Myocyte (in vitro differentiated cells): ENCODE results near the gene PLXNA3. TPM values are rescaled to one million over a fixed set of nuclear protein-coding genes. Genes with fewer than 3 reads are reported as not detected.

Source experiments
- DNase-seq: peaks from one replicate; pipeline ENCODE4 v3.0.0-alpha.2; 2012; ENCODE audit warnings: low read depth
- total RNA-seq: library from RNA; depleted of rRNA; stranded (reverse); fragments of >200 nt; gene quantifications from 2 replicates; pipeline ENCODE4 v1.2.3, GENCODE V29; 2014

Gene PLXNA3
- total RNA-seq, 1 donor from 2014 or later, result 11.7 TPM

DNA sequence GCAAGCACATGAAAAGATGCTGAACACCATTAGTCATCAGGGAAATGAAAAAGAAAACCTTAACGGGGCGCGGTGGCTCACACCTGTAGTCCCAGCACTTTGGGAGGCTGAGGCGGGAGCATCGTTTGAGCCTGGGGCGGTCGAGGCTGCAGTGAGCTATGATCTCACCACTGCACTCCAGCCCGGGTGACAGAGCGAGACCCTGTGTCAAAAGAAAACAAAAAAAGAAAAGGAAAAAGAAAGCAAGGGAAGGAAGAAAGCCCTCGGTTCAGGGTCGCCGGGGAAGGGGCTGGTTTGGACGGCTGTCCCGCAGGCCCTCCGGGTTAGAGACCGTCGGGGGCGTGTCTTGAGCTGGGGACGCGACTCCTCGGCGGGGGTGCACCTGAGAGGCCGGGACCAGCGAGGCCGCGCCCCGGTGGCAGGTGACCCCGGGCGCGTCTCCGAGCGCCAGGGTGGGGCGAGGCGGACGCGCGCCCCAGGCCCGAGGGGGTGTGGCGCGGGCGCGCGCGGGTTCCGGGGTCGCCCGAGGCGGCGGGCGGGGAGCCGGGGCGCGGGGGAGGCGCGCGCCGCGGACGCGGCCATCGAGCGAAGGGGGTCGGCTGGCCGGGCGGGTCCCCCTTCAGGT lies 478 bp upstream of the PLXNA3 start:
- DNase-seq, result peak; percentile 18

DNA sequence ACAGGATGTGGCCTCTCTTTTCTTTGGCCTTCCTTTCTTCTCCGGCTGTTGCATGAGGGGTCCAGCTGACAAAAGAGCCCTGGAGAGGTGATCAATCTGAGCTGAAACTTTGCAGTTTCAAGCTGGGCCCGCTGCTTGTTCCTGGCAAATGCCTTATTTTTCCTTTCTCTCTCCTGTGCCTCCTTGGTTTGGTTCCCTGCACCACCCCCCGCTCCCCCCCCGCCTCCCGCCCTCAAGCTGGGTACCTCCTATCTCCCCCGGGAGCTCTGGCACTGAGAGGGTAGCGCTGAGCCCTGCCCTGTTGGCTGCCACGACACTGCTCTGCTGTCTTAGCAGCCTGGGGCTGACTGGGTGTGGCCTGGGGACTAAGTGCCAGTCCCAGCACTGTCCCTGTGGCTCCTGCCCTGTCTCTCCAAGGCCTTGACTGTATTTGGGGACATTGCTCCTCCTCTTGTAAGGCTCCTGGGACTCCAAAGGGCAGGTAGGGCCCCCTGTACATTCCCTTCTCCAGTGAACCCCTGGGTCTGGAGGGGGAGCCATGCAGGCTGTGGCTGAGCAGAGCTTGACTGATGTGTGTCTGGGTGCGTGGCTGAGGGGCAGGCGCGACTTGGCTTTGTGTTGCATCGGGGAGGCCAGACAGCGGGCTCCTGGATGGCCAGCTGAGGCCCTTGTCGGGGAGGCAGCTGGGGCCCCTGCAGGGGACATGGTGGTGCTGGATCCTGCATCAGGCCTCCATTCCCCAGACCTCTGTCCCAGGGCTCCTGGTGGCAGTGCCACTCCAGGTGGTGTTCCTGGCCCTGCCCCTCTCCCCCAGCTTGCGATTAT lies 1.1 kb downstream of the PLXNA3 start:
- peak; percentile 49 for DNase-seq

DNA sequence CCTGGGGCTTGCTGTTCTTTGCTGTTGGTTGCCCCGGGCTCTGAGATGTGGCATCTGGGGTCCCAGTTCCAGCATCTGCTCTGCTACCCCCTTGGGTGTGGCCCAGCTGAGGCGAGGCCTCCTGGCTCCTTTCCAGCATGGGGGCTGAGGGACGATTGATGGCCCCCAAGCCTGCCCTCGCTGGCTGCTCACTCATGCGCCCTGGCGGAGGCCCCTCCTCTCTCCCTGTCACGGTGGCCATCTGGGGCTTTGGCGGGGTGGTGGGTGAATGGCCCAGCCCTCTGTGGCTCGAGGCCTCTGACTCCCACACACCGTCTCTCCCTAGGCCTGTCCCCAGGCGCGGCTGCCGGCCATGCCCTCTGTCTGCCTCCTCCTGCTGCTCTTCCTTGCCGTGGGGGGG lies 1.8 kb downstream of the PLXNA3 start:
- DNase-seq, result no peak

- DNase-seq, result no peak
These were observed 2.2 kb downstream of the PLXNA3 start for GRCh38 chrX:154460326-154460725.

GRCh38 chrX:154462396-154462795 lies 4.3 kb downstream of the PLXNA3 start:
- no peak for DNase-seq

- DNase-seq, result no peak
These were observed 5.6 kb downstream of the PLXNA3 start for GRCh38 chrX:154463611-154464220.

DNA sequence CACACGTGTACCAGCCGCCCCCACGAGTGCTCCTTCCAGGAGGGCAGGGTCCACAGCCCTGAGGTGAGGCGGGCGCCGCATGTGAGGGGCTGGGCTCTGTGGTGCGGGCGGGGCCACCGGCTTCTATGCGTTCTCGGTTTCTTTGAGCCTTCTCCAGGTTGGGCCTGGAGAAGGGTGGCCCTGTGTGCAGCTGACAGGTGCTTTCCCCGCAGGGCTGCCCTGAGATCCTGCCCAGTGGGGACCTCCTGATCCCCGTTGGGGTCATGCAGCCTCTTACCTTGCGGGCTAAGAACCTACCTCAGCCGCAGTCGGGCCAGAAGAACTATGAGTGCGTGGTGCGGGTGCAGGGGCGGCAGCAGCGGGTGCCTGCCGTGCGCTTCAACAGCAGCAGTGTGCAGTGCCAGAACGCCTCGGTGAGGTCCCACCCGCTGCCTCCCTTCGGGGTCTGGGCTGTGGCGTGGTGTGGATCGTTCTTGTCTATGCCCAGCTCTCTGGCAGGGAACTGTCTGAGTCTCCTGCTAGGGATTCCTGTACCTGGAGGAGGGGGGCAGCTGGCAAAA lies 6.8 kb downstream of the PLXNA3 start:
- no peak for DNase-seq

GRCh38 chrX:154465601-154466000 lies 7.5 kb downstream of the PLXNA3 start:
- no peak for DNase-seq

GRCh38 chrX:154466036-154466435 lies 8.0 kb downstream of the PLXNA3 start:
- DNase-seq, result no peak

- no peak for DNase-seq
These were observed 8.8 kb downstream of the PLXNA3 start for GRCh38 chrX:154466907-154467306.

GRCh38 chrX:154467556-154467955 lies 9.5 kb downstream of the PLXNA3 start:
- DNase-seq, result no peak

GRCh38 chrX:154468217-154468616 lies 10.1 kb downstream of the PLXNA3 start:
- no peak for DNase-seq

- DNase-seq, result no peak
These were observed 11.0 kb downstream of the PLXNA3 start for GRCh38 chrX:154469114-154469513.

DNA sequence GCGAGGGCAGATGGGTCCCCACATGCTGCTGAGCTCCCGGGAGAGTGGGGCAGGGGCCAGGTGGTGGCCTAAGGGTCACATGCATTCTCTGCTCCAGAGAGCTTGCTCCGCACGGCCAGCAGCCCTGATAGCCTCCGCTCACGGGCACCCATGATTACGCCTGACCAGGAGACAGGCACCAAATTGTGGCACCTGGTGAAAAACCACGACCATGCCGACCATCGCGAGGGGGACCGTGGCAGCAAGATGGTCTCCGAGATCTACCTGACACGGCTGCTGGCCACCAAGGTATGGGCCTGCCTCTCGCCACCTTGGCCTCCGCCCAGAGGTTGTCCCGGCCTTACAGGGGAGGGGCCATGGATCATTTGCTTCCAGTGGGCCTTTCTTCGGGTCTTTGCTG lies 11.8 kb downstream of the PLXNA3 start:
- DNase-seq, result no peak

GRCh38 chrX:154470434-154470833 lies 12.4 kb downstream of the PLXNA3 start:
- no peak for DNase-seq

DNA sequence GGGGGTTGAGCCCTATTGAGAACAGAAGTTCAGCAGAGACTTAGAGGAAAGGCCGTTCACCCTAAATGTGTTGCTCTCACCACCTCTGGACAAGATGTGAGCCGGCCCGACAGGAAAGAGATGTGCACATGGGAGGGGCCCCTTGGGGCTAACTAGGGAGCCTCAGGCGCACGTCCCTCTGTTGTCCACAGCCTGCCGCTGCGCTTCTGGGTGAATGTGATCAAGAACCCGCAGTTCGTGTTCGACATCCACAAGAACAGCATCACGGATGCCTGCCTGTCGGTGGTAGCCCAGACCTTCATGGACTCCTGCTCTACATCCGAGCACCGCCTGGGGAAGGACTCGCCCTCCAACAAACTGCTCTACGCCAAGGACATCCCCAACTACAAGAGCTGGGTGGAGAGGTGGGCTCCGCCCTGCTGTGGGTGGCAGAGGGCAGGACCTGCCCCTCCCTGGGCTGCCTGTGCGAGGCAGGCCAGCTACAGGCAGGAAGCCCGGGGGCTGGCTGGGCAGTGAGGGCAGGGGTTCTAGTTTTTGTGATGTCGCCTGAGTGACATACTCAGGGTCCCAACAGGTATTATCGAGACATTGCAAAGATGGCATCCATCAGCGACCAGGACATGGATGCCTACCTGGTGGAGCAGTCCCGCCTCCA lies 13.0 kb downstream of the PLXNA3 start:
- DNase-seq, result no peak

DNA sequence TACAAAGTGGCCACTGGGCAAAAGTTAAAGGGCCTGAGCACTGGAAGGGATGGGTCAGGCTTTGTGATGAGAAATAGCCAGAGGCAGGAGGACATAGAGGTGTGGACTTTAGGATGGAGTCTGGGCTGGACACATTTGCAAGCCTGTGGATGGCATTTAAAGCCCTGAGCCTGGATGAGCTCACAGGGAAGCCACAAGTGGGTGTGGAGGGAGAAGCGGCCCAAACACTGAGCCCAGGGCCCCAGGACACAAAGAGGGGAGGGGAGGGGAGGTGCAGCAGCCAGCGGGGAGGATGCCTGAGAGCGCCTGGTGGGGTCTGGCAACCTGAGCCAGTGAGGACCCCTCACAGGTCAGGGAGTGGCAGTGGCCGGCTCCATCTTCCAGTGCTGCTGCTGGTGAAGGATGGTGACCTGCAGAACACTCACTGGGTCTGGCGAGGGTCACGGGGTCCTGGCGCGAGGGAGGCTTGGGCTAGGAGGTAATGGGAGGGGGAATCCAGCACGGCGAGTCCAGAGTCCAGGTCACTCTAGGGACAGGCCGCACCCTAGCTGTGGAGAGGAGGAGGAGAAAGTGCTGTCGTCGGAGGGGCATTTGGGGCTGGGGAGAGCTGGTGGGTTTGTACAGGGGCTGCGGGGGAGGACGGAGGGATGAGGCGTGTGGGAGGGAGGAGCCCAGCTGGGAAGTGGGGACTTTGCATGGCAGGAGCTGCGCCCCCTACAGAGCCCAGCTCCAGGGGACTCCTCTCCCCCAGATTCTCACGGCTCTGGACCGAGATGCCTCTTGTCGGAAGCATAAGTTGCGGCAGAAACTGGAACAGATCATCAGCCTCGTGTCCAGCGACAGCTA lies 14.0 kb downstream of the PLXNA3 start:
- no peak for DNase-seq

DNA sequence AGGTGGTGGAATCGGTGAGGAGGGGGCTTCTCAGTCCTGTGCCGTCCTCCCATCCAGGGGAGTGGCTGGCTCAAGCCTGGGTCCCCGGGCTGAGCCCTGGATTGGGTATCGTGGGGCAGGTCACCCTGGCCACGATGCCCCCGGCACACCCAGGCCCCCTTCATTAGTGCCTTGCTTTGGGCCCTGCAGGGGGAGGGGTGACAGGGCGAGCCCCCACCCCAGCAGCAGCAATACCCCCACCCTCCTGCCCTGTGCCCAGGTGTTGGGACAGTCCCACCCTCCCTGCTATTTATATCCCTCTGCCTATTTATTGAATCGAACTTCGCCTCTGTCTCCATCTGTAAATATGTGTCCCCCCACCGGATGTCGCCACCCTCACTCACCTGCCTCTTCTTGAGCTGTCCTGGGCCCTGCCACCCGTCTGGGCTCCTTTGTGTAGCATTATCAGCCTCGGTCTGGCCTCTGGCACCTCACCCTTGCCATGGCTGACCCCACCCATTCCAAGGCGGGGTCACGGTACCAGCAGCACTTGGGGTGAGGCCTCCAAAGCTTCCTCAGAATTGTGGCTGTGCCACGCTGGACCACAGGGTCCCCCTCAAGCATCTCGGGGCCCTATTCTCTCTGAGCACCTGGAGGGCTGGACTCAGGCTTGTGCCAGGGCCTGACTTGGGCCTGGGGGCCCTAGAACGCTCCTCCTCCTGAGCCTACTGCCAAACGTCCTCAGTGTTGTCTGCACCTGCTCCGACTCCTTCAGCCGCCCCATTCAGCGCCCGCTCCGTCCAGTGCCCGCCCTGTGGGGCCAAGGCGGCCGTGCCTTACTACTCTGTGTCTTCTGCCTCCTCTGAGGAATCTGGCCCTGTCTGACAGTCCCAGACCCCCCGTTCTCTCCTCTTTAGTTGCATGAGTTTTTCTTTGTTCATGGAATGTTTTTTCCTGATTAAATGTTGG lies 14.9 kb downstream of the PLXNA3 start:
- DNase-seq, result no peak

GRCh38 chrX:154473683-154474082 lies 15.6 kb downstream of the PLXNA3 start:
- no peak for DNase-seq

- no peak for DNase-seq
These were observed 18.7 kb downstream of the PLXNA3 start for GRCh38 chrX:154476821-154477220.
